ENCODE measurements around the gene COA1. TPM values are rescaled to one million over a fixed set of nuclear protein-coding genes. Genes with fewer than 3 reads are reported as not detected.

The COA1 gene
- total and polyA plus RNA-seq, 9 donors = 33.2 to 67.7 (median 51.7) TPM

DNA sequence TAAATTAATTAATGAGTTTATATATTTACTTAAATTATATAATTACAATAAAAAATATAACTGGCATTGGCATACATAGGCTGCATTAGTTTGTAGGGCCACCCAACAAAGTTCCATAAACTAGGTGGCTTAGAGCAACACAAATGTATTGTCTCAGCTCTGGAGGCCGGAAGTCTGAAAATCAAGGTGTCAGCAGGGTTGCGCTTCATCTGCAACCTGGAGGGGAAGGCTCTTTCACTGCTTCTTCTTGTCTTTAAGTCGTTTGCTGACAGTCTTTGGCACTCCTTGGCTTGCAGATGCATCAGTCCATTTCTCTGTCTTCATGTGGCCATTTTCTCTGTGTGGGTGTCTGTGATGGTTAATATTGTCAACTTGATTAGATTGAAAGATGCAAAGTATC lies 23.1 kb upstream of the COA1 start:
- TF ChIP-seq EP300 (IDR thresholded peaks at IDR 0.05) (no peak), POLR2A (IDR thresholded peaks at IDR 0.05) (no peak)
- TF ChIP-seq, protein P1, sequence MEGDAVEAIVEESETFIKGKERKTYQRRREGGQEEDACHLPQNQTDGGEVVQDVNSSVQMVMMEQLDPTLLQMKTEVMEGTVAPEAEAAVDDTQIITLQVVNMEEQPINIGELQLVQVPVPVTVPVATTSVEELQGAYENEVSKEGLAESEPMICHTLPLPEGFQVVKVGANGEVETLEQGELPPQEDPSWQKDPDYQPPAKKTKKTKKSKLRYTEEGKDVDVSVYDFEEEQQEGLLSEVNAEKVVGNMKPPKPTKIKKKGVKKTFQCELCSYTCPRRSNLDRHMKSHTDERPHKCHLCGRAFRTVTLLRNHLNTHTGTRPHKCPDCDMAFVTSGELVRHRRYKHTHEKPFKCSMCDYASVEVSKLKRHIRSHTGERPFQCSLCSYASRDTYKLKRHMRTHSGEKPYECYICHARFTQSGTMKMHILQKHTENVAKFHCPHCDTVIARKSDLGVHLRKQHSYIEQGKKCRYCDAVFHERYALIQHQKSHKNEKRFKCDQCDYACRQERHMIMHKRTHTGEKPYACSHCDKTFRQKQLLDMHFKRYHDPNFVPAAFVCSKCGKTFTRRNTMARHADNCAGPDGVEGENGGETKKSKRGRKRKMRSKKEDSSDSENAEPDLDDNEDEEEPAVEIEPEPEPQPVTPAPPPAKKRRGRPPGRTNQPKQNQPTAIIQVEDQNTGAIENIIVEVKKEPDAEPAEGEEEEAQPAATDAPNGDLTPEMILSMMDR (IDR thresholded peaks at IDR 0.05) = no peak
- no peak overlapping the region for H3K27ac ChIP-seq
- WGBS, 3 donors = 75 to 84% (median 82%) methylated on average over 3 of the region's 3 CpGs
- no peak overlapping the region for H3K4me3 ChIP-seq
- H3K36me3 ChIP-seq = no peaks in the 10 kb centered on the region
- no peaks in the 10 kb centered on the region for H3K4me1 ChIP-seq (ENCODE audit: insufficient read depth)
- H3K9me3 ChIP-seq = no peaks in the 10 kb centered on the region
- no peaks in the 10 kb centered on the region for H3K27me3 ChIP-seq
- DNase-seq = no peak
- intact Hi-C loops (cut with DNase I) = no loop called here

GRCh38 chr7:43750016-43750887 lies 20.9 kb upstream of the COA1 start:
- H3K9me3 ChIP-seq = no peaks in the 10 kb centered on the region
- TF ChIP-seq EP300 (IDR thresholded peaks at IDR 0.05) (no peak), POLR2A (IDR thresholded peaks at IDR 0.05) (no peak)
- TF ChIP-seq, protein P1 (IDR thresholded peaks at IDR 0.05) = no peak
- no peaks in the 10 kb centered on the region for H3K4me1 ChIP-seq (ENCODE audit: insufficient read depth)
- H3K4me3 ChIP-seq = no peak overlapping the region
- DNase-seq = peak in 1 of 5 donors; percentile 10
- intact Hi-C loops (cut with DNase I) = no loop called here
- H3K27ac ChIP-seq = no peak overlapping the region
- WGBS, 3 donors = 71 to 77% (median 73%) methylated on average over 13 to 14 of the region's 14 CpGs
- no peaks in the 10 kb centered on the region for H3K36me3 ChIP-seq
- H3K27me3 ChIP-seq = no peaks in the 10 kb centered on the region

- 72 to 83% (median 77%) methylated on average over 5 of the region's 5 CpGs for WGBS, 3 donors
- Histone ChIP-seq H3K4me1 (ENCODE audit: insufficient read depth) (no peaks in the 10 kb centered on the region), H3K27me3 (no peaks in the 10 kb centered on the region), H3K4me3 (no peak overlapping the region), H3K9me3 (no peaks in the 10 kb centered on the region), H3K27ac (no peak overlapping the region), H3K36me3 (no peaks in the 10 kb centered on the region)
- peak in 1 of 5 donors; percentile 8 for DNase-seq
- intact Hi-C loops (cut with DNase I) = no loop called here
- TF ChIP-seq POLR2A (IDR thresholded peaks at IDR 0.05) = no peak
- TF ChIP-seq, protein P1 (IDR thresholded peaks at IDR 0.05) = no peak
- TF ChIP-seq EP300 (IDR thresholded peaks at IDR 0.05) = no peak
Measured at GRCh38 chr7:43749383-43749940, 20.1 kb upstream of the COA1 start.

GRCh38 chr7:43747328-43748105 lies 18.2 kb upstream of the COA1 start:
- no peaks in the 10 kb centered on the region for H3K27me3 ChIP-seq
- no peaks in the 10 kb centered on the region for H3K36me3 ChIP-seq
- H3K9me3 ChIP-seq = no peaks in the 10 kb centered on the region
- intact Hi-C loops (cut with DNase I) = no loop called here
- no peak for DNase-seq
- WGBS, 3 donors = 89 to 91% (median 90%) methylated on average over 9 of the region's 9 CpGs
- H3K4me1 ChIP-seq (ENCODE audit: insufficient read depth) = no peaks in the 10 kb centered on the region
- no peak overlapping the region for H3K4me3 ChIP-seq
- no peak overlapping the region for H3K27ac ChIP-seq
- no peak for TF ChIP-seq POLR2A (IDR thresholded peaks at IDR 0.05)
- no peak for TF ChIP-seq EP300 (IDR thresholded peaks at IDR 0.05)
- TF ChIP-seq, protein P1 (IDR thresholded peaks at IDR 0.05) = no peak

Measured in ovary (tissue), 9 donors.